H7 (cell line): Measurements from ENCODE around the gene MON1B. TPM values are rescaled to one million over a fixed set of nuclear protein-coding genes. Genes with fewer than 3 reads are reported as not detected.
"Not testable (repeated sequence)": the region's sequence is repeated elsewhere in the genome, so short reads cannot be mapped to it uniquely, and the experiment has no call there.

Source experiments
- DNase-seq: peaks from one replicate; pipeline ENCODE4 v3.0.0; 2012
- H3K27me3 ChIP-seq: 2 replicates; pipeline ENCODE4 v1.6.0; 2011; ENCODE audit warnings: mild to moderate bottlenecking, low read length; ENCODE audit not compliant: control insufficient read depth, insufficient read depth
- H3K36me3 ChIP-seq: replicated peaks from 2 replicates; pipeline ENCODE4 v1.5.1; 2011; ENCODE audit warnings: low read length; ENCODE audit not compliant: control insufficient read depth, insufficient read depth
- H3K4me3 ChIP-seq: 2 replicates; pipeline ENCODE4 v1.5.1; 2011; ENCODE audit warnings: low read depth, mild to moderate bottlenecking, control low read depth, low read length, moderate library complexity; ENCODE audit not compliant: insufficient read depth
- total RNA-seq: library from RNA; depleted of rRNA; stranded (reverse); fragments of >200 nt; shearing (Covaris generic); gene quantifications from 2 replicates; pipeline ENCODE4 v1.2.3, GENCODE V29; 2014; rRNA removed

The MON1B gene
- 10.9 and 12.4 TPM in 2 replicates for total RNA-seq

DNA sequence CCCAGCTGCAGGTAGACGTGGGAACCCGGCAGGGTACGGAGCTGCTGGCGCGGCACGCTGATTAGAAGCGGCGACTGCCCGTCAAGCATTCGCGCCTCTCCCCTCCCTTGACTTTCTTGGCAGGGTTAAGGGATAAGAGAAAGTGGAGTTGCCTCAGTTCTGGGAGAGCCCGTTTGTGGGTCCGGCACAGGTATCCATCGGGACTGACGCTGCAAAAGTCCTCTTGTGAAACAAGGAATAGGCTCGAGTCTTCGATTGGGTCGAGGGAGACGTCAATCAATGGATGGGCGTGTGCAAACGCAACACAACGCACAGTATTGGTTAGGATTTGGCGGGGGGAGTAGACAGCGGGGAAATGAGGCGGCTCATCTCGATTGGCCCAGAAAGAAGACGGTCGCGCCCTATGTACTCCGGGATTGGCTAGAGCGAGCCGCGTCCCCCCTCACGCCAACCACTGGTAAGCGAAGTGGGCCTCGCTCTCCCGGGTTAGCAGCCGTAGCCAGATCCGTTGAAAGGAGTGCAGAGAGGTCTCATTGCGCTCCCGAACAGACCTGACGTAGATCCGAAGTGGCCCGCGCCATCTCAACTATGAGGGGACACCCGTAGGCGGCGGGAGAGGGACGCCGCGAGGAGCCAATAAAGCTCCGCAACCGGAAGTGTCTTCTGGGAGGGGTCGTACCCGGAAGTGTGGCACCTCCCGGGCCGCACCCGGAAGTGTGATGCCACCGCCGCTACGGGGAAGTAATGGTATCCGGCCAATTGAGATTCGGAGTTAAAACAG lies at the start of gene MON1B:
TSS of gene MON1B (plus strand) at position 713 of the 781 bp plus-strand sequence. CDS start 296 bp downstream, outside the sequence.
- Histone ChIP-seq H3K4me3 (peak within 1 kb of the TSS; percentile 88), H3K27me3 (no peaks in the 10 kb centered on the region; the same call in 1 of the 2 replicates)
- peak; percentile 97 for DNase-seq

DNA sequence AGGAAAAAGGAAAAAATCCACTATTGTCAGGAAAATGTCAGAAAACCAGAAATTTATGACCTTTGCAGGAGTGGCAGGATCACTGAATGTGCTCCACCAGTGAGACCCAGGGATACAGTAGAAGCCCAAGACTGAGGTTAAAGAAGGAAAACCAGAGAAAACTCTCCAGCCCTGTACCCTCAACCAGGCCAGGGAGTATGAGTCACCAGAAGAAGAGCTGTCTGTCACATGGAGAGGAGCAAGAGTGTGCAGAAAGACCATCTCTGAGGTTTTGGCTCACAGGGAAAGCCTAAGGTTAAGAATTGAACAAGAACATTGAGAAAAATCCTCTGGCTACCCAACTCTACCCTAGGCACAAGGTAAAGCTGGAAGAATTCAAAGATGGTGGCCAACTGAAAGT lies 47.6 kb upstream of the MON1B start:
- no peaks in the 10 kb centered on the region for H3K36me3 ChIP-seq
- no peak for DNase-seq
- H3K27me3 ChIP-seq: no peaks in the 10 kb centered on the region
- H3K4me3 ChIP-seq: no peak overlapping the region

More for the DNA sequence above, at the start of gene MON1B:
- H3K36me3 ChIP-seq: peaks cover 6% of the 10 kb centered on the region

DNA sequence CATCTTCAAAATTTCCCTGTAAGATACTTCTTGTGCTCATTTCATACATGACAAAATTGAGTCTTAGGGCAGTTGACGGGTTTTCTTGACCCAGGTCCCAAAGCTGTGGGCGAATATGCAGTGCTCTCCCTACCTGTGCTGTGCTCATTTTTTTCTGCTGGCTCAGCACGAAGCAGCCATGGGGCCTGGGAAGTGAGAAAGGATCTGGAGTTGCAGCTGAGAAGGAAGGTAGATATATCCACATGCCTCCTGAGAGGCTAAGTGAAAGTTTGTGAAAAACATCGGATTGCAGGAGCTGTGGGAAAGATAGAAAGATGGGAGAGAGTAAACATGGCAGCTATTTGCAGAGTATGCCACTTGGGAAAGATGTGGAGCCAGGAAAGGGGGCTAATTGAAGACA lies 42.9 kb upstream of the MON1B start:
- H3K4me3 ChIP-seq: no peak overlapping the region
- H3K36me3 ChIP-seq: no peaks in the 10 kb centered on the region
- DNase-seq: no peak
- H3K27me3 ChIP-seq: no peaks in the 10 kb centered on the region

DNA sequence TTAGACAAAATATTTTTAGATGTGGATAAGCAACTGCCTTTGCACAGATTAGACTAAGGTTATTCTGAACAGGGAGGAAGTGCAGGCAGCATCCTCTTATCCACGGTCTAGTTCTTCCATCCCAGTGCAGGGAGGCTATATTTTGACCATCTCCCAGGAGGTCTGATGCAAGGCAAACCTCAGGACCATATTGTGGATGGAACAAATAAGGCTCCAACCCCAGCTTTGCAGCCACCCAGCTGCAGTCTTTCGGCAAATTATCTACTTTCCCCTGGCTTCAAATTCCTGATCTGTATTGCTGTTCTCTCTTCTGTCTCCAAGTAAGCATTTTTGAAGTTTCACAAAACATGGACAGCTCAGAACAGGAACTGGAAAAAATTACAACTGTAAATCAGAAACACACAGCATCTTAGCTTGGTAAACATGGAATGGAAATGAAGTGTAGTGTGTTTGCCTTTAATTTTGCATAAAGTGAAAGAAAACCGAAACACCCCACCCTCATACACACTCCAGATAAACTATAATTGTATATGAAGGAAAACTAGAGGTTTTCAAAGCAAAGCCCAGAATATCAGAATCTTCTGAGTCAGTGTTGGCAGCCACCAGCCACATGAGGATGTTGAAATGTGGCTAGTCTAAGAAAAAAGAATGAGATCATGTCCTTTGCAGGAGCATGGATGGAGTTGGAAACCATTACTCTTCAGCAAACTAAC lies 33.5 kb upstream of the MON1B start:
- Histone ChIP-seq H3K27me3 (no peaks in the 10 kb centered on the region), H3K36me3 (no peaks in the 10 kb centered on the region), H3K4me3 (no peak overlapping the region)
- DNase-seq: no peak

DNA sequence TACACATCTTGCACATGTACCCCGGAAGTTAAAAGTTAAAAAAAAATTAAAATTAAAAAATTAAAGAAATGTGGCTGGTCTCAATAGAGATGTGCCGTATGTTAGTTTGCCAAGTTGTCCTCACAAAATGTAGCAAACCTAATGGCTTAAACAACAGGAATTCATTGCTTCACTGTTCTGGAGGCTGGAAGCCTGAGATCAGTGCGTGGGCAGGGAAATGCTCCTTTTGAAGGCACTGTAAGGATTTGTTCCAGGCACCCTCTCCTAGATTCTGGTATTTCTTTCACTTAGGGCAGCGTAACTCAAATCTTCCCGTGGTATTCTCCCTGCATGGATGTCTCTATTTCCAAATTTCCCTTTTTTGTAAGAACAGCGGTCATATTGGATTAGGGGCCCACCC lies 32.7 kb upstream of the MON1B start:
- H3K27me3 ChIP-seq: no peaks in the 10 kb centered on the region
- no peaks in the 10 kb centered on the region for H3K36me3 ChIP-seq
- no peak for DNase-seq
- H3K4me3 ChIP-seq: no peak overlapping the region

DNA sequence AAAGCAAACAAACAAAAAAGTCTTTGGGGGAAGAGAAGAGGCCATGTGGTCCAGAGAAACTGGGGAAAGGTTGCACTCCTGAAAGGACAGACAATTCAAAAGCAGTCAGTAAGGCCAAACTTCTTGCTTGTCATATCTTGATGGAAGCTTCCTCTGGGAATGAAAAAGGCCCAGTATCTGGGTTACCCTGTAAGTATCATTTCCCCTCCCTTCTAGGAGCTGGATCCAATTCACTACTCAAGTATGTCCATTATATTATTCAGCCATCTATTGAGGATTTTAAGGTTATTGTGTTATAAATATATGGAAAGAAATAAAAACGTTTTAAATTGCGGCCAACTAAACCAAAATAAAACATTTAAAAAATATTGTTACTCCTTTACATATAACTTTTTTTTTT lies 26.0 kb upstream of the MON1B start:
- Histone ChIP-seq H3K36me3 (no peaks in the 10 kb centered on the region), H3K27me3 (no peaks in the 10 kb centered on the region), H3K4me3 (no peak overlapping the region)
- no peak for DNase-seq

DNA sequence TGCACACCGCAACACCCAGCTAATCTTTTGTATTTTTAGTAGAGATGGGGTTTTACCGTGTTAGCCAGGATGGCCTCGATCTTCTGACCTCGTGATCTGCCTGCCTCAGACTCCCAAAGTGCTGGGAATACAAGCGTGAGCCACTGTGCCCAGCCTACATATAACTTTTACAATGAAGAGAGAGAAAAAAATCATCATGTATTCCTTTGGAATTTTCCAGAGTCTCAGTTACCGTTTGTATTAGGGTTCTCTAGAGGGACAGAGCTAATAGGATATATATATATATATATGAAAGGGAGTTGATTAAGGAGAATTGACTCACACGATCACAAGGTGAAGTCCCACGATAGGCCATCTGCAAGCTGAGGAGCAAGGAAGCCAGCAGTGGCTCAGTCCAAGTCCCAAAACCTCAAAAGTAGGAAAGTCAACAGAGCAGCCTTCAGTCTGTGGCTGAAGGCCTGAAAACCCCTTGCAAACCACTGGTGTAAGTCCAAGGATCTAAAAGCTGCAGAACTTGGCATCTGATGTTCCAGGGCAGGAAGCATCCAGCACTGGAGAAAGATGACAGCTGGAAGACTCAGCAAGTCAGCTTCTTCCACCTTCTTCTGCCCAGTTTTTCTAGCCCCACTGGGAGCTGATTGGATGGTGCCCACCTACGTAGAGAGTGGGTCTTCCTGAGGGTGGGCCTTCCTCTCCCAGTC lies 25.3 kb upstream of the MON1B start:
- H3K4me3 ChIP-seq, H3K36me3 ChIP-seq, DNase-seq, H3K27me3 ChIP-seq: not testable (repeated sequence)

DNA sequence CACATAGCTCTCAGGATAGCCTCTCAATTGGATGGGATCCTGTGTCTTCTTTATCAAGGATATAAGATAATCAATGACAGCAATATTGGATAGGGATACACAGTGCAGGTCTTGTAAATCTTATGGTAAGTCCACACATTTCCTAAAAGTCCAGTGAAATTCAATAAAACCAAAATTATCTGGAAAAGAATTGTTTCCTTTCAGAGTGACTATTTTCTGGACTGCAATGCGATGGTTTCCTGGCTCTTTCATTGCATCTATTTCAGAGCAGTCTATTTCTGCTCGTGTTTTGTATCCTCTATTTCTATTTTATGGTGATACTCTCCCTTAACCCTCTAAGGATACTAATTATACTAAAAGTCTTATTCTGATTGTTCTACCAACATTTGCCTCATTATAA lies 24.3 kb upstream of the MON1B start:
- no peak for DNase-seq
- no peak overlapping the region for H3K4me3 ChIP-seq
- H3K27me3 ChIP-seq: no peaks in the 10 kb centered on the region
- H3K36me3 ChIP-seq: no peaks in the 10 kb centered on the region

DNA sequence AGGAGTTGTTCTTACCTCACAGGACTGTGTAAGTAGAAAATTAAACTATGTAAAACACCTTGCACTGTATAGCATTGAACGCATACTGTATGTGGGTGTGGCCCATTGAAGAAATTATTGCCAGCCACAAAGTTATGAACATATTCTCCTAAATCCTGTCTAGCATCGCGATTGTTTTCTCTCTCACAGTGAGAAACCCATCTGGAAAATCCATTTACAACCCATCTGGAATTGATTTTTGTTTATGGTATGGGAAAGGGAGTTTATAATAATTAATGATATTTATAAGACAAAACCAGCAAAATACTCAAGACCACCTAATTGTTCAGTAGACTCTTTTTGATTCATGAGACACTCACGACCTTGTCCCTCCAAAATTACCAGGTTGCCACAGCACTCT lies 22.1 kb upstream of the MON1B start:
- H3K27me3 ChIP-seq: no peaks in the 10 kb centered on the region
- no peaks in the 10 kb centered on the region for H3K36me3 ChIP-seq
- no peak overlapping the region for H3K4me3 ChIP-seq
- DNase-seq: no peak

DNA sequence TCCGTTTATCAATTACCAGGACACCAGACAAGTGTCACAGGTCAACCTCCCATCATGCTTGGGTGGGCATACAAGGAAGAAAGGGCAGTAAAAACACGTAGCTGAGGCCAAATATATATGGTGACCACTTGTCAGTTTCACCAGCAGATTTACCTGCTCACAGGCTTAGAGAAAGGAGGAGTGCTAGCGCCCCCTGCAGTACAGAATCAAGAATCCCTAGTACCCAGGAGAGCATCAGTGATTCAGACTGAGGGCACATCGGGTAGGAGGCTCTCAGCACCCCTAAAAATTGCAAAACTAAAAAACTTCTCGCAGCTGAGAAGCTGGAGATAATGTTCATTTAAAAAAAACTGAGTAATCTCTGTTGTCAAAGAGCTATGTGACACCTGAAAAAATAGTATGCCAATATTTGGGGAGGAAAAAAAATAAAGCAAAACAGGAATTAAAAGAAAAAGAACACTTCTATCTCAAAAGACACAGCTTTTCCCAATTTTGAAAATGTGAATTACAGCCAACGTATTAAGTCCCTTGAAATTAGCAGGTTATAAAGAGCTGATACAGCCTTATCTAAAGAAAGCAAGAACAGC lies 21.2 kb upstream of the MON1B start:
- Histone ChIP-seq H3K27me3 (no peaks in the 10 kb centered on the region), H3K4me3 (no peak overlapping the region), H3K36me3 (no peaks in the 10 kb centered on the region)
- DNase-seq: peak; percentile 65

DNA sequence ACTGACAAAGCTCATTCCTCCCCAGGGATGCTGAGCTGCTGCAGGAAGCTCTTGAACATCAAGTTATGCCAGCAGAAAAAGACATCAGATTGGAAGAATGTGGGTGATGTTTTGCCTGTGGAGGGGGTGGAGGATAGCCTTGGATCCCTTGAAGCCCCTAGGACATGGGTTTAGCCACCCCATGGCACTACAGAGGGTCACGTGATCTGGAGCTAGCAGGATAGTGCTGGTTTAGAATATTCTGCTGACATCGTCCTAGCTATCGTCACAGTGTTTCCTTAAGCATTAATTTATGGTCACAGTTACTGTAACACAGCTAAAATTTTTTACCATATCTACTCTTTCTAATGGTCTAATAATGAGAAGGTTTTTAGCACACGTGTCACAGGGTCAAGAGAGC lies 20.2 kb upstream of the MON1B start:
- no peak for DNase-seq
- Histone ChIP-seq H3K4me3 (no peak overlapping the region), H3K27me3 (no peaks in the 10 kb centered on the region), H3K36me3 (no peaks in the 10 kb centered on the region)

DNA sequence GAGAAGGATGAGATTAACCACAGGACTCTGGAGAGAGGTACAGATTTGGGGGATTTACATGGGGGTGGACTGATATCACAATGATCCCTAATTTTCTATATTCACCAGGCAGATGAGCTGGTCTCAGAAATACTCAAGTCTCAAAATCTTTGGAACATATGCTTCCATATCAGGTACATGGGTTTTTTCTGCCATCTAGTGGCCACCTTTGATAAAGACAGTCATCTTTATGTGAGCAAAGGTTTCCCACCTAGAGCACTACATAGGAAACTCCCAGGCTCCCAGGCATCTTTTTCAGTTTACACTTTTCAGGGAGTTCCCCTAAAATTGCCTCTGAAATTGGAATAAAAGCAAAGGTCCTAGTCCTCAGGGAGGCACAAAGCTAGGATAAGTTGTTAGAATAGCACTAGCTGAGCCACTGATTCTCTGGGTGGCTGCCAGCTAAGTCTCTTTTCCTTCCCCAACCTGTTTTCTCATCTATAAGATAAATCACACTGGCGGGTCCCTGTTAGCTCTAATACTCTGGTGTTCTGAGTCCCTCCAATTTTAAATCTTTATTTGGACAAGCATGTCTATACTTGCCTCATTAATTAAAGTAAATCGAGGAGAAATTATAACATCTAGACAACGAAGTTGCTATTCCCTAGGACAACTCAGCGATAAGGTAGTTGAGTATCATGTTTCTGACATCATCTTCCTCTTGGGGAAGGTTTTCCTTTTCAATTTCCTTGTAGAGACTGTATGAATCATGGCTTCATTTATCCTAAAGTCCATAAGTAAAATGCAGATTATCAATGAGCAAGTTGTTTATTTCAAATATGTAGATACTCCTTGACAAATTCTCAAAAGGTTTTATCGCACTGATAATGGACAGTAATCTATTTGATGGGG lies 19.0 kb upstream of the MON1B start:
- peak; percentile 41 for DNase-seq
- H3K4me3 ChIP-seq: no peak overlapping the region
- H3K36me3 ChIP-seq: no peaks in the 10 kb centered on the region
- H3K27me3 ChIP-seq: no peaks in the 10 kb centered on the region

DNA sequence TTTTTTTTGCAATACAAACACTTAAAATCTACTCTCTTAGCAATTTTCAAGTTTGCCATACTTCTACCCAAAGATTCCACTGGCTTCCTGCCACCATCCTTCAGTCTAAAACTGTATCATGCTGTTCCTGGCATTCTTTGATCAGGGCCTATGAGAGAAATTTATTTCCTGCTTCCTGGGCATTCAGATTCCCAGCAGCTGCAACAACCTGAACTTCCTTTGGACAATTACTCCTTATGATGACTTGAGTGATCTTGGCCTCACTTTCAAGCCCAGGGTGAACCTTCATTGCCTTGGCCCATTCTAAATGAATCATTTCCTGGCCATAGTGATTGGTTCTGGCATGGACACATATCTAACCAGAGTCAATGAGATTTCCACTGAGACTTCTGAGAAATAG lies 18.0 kb upstream of the MON1B start:
- H3K36me3 ChIP-seq: no peaks in the 10 kb centered on the region
- no peak for DNase-seq
- H3K4me3 ChIP-seq: no peak overlapping the region
- no peaks in the 10 kb centered on the region for H3K27me3 ChIP-seq

DNA sequence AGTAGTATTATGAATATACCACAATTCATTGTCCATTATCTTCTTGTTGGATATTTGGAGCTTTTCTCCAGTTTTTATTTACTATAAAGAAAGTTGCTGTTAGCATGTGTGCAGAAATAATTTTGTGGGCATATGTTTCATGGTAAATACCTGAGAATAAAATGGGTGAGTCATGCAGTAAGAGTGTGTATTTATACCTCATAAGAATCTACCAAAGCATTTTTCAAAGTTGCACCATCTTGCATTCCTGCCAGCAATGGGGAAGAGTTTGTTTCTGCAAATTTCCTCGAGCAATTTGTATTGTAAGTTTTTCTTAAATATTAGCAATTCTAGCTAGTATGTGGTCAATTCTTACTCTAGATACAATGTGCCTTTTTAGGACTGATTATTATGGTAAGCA lies 7.9 kb upstream of the MON1B start:
- no peak for DNase-seq
- Histone ChIP-seq H3K36me3 (no peaks in the 10 kb centered on the region), H3K4me3 (no peak overlapping the region), H3K27me3 (no peaks in the 10 kb centered on the region)
